ENCODE data around the gene DPP6.

Gene DPP6

DNA sequence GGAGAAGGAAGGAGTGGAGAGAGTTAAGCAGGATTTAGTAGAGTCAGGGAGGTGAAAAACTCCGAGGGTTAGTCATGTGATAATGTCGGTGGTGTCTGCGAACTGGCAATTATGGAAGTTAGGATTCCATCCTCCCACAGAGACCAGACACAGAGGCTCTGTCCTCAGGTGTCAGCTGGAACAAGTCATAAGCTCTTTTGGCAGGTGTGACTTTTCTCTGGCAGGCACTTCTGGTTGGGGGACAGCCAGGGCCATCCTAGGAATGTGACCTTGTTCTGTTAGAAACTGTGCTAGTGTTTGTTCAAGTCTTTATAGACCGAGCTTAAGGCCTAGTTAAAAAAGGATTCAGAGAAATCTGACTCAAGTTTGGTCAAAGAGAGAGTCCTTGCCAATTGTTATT, 371.0 kb downstream of the DPP6 start:
- no peak for DNase-seq

DNA sequence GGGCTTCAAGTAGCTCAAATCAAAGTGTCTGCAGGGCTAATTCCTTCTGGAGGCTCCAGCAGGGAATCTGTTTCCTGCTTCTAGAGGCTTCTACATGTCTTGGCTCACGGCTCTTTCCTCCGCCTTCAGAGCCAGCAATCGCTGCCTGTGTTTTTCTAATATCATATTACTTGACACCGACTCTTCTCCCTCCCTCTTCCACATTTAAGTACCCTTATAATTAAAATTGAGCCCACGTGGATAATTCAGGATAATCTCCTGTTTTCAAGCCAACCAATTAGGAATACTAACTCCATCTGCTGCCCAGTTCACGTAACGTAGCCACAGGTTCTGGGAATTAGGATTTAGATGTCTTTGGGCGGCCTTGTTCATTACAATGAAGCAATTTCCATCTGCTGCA, 372.2 kb downstream of the DPP6 start:
- DNase-seq = no peak

DNA sequence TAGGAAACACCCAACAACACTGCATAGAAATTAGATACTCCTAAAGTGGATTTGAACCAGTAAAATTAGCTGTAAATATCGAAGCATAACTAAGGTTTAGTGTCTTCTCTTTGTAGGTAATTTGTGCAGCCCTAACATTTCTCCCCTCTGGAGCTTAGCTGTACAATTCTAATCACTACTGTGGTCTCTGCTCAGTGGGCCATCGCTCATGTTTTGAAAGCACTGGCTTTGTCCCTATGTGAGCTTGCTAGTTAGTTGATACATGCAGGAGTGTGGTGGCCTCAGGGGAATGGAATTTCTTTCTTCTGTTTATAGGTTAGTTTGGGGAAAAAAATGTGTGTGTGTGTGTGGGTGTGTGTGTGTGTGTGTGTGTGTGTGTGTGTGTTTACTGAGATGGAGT, 373.1 kb downstream of the DPP6 start:
- DNase-seq = no peak

DNA sequence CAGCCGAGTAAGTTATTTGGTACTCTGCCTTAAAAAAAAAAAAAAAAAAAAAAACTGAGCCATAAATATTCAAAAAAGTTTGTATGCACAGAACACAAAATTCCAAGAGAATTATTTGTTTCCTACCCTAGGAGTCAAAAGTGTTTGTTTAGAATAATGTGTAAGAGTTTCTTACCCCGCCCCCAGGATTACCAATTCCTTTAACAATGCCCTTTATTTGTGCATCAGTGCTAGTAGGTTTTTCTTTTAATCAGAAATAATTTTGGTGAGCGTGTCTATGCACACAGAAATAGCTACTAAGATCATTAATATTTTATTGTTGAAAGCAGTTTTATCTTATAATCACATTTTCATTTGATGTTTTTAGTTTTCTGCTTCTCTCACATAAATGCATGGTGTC, 374.6 kb downstream of the DPP6 start:
- no peak for DNase-seq

DNA sequence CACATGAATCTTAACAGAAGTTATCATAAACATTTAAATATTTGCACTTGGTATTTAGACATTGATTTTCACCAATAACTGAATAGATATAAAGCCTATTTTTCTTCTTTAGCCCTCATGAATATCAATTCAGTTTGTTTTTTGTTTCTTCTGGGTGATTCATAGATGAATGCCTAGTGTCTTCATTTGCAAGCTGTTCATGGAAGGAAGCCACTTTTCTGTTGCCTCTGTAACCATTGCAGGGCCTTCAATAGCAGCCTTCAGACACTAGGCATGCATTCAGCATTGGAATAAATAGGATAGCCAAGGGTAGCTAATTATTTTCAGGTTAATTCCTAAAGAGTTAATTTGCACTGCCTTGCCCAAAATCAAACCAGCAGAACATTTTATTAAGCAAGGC, 375.3 kb downstream of the DPP6 start:
- no peak for DNase-seq

DNA sequence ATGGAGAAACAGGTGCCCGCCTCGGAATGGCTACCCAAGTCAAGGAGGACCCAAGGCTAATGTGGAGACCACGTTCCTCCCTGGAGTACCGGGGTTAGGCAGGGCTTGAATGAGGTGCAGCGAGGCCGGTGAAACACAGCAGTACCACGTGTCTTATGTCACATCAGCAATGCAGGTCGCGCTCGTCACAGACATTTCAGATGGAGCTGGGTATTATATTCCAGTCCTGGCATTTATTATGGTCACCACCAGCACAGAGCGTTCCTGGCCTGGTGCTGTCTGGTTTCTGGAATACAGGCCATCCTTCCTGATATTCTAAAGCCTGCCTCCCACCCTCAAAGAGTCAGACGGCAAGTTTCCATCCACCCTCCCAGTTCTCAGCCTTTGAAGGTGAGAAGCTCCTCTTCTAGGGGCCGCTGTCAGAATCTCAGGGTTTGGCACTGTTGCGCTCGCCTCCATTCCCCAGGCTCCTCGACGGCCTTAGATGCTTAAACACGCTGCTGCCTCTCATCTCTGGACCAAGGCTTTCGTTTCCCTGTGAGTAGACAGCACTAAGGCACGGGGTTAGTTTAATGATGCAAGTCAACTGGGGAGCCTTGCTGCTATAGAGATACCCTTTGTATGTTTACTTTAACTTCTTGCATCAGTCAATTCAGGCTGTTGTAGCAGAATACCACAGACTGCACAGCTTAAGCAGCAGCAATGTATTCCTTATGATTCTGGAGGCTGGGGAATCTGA, 377.6 kb downstream of the DPP6 start:
- DNase-seq = no peak

DNA sequence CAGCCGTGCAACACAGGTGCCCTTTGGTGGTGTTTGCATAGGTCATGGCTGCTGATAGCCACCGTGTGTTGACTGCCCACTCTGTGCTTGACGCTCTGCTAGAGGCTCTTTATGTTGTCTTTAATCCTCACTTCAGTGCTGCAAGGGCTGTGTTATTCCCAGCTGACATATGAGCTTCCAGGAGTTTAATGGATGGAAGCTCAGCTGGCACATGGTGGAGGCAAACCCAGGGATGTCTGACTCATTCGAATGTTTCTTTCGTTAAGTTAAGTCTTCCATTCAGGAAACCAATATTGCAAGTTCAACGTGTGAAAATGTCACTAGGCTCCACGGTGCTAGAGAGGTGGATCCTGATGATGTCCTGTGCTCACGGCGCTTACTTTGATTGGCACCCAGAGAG, 378.4 kb downstream of the DPP6 start:
- DNase-seq = no peak

DNA sequence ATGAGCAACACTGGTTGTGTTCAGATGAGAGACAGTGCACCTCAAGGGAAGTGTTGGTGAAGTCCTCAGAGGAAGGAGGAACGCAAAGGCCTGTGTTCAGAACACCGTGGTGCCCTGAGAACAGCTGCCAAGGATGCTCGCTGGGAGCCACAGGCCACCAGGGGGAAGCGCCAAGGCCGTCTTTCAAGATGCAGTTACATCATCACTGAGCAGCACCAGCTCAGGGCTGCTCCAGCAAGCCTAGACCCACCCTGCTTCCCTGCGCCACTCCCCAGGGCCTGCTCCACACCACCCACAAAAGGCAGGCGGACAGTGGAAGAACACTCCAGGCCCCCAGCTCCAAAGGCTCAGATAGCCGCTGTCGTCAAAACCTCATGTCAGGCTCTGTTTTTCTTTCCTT, 378.8 kb downstream of the DPP6 start:
- no peak for DNase-seq

DNA sequence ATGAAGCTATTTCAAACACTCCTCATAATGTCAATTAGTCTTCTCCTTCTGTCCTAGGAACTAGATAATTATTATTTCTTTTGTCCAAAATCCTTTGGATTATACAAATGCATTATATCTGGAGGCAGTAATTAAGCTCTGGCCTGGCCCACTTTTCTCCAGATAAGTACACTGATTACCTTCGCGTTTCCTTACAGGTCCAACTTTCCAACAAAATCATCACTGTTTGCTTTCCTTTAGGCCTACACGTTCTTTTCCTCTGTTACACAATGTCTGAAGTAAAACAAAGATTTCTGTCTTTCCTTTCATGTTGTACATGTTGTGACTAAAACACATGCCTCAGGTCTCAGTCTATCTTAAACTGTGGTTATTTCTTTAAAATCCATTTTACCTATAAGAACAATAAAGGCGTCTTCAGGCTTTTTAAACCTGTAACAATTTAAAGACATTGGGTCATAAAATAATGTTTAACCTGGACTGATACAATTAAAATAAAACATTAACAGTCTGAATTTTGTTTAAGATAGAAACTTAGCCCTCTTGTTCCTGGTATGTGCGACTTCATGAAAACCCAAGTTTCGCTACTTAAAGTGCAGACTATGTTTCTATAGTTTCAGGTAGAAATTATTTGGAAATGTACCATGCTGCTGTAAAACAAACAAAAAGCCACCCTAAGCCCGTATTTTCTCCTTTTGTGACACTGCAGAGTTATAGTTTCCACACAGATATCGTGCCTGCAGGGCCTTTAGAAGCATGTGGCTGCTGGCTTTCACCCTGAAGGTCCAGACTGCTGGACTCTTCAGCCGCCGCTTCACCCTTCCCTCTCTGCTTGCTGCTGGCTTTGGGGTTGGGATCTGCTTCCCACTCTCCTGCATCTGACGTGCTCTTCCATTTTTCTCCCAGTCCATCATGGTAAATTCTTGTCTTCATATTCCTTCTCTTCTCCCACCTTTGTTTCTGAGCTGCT, 381.7 kb downstream of the DPP6 start:
- DNase-seq = no peak

DNA sequence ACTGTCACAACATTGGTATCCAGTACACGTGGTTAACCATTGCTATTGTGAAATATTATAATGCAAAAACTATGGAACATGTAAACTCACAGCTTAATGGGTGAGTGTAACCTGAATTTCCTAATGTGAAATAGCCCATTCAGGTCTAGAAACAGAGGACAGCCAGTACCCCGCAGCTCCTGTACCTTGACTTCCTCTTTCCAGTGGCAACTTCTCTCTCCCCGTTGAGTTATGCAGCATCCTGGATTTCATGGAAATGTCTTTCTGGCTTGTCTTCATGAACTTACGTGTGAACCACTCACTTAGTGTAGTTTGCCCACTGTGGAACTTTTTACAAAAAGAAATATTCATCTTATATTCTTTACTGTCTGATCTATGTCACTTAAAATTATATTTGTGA, 384.4 kb downstream of the DPP6 start:
- no peak for DNase-seq

DNA sequence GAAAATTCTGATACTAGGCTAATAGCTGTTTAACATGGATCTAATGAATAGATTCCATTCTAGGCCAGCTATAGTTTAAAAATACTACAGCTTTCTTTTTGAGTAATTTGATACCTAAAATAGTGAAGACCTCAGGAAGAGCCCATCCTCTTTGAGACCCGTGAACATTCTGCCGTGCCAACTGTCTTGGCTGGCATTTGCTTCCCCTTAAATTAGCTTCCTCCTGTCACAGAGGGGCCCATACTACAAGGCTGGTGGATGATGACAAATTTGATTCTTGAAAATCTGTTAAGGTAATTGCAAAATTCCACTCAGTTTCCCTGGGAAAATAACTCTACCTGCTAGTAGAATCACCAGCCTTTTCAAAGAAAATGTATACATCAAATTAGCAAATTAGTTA, 385.0 kb downstream of the DPP6 start:
- no peak for DNase-seq

DNA sequence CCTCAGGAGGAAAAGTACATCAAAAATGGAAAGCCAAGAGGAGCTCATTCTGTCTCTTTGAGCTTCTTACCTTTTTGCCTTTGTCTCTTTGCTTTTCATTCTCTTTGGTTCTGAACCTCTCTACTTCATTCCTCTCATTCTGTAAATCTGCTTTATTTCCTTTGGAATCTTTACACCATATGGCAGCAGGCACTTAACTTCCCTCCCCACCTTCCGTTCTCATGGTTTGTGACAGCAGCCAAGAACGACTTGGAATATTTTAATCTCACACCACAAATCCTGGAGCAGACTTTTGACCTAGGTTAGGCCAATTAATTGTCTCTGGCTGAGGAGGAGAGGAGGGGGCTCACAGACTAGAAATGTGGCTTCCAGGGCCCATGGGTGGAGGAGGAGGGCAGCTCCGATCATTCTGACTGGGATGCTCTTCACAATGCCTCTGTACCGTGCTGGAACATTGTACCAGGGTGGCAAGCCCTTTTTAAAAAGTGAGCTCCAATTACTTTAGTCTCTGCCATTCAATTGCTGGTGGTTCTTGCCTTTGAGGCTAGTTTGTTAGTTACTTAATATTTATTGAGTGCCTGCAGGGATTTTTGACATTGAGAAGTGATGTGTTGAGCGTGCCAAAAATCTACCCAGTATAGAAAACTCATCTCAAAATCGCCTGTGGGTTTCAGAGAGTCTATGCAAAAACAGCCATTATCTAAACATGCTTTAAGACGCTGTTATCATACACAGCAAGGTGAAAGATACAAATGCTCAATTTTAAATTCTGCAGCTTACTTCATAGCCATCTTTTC, 386.6 kb downstream of the DPP6 start:
- DNase-seq = no peak

DNA sequence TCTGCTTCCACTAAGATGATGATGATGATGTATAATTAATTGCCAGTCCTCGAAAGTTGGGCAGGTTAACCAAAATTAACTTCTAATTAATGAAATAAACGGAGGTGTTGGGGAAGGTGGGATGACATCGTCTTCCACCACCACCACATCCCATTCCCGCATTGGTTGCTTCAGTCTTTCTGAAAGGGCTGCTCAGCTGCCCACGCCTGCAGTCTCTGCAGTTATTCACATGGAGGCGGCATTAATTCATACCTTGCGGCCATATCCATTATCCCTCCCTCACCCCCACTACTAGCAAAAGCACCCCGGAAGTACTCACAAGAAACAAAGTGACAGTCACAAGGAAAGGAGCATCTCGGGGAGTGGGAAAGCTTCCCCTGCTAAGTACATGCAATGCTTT, 387.9 kb downstream of the DPP6 start:
- DNase-seq = no peak

DNA sequence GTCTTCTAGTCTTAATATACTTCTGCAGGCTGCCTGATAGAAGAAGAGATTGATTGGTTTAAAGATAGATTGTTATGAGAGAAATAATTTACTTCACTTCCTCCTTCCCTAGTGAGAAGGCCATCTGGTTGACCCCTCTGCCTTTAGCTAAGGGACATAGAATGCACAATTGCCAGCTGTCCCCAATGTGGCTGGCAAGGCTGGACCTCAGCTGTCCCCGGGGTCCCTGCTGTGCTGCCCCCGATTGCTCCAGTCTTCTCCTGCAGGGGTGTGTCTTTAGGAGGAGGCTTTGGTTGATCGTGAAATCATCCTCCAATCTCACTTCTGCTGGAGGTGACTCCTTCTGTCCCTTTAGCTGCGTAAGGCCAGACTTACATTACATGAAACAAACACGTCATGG, 388.5 kb downstream of the DPP6 start:
- DNase-seq = no peak

DNA sequence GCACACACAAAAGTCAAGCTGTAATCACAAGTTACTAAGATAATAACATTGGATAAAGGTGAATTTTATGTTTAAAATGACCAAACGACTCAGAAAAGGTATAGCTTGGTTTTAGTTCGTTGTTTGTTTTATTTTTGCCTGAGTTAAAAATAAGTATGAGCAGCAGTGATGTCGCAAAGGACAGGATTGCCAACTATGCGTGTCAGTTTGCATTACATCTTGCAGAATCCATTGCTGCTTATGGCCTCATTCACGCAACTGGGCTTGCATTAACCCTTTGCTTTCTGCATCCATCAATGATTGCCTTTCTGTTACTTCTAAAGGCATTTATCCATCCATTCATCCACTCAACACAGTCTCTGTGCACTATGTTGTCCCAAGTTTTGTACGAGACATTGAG, 389.6 kb downstream of the DPP6 start:
- DNase-seq = no peak

DNA sequence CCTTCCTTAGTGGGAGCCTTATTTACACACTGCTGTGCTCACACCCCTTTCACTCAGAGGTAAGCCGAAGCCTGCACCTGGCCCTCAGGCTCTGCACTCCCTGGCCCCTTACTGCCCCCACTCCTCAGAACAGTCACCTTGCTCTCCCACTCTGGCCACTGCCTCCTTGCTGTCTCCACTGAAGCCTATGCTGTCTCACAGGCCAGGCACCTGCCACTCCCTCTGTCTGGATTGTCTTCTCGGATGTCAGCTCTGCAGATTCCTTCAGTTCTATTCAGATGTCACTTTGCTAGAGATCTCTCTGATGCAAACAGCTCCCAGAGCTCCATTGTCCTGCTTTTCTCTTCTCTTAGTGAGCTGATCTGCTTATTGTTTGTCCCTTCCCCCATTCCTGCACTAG, 390.7 kb downstream of the DPP6 start:
- no peak for DNase-seq

DNA sequence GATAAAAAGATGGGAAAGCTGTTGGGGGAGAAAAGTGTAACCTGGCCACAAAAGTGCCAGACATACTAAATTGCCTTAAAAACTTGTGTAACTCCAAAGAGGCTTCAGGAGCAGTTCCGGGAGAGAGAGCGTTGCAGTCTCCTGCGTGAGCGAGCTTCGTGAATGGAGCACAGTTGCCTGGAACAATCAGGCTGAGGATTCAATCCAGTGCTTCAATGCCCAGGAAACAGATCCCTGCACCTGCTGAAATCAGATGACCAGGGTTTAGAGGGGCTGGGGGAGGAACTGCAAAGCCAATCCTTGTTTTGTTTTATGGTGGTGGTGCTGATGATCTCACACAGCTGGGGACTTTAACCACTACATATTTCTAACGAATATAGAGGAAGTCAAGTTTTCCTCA, 398.3 kb downstream of the DPP6 start:
- no peak for DNase-seq

DNA sequence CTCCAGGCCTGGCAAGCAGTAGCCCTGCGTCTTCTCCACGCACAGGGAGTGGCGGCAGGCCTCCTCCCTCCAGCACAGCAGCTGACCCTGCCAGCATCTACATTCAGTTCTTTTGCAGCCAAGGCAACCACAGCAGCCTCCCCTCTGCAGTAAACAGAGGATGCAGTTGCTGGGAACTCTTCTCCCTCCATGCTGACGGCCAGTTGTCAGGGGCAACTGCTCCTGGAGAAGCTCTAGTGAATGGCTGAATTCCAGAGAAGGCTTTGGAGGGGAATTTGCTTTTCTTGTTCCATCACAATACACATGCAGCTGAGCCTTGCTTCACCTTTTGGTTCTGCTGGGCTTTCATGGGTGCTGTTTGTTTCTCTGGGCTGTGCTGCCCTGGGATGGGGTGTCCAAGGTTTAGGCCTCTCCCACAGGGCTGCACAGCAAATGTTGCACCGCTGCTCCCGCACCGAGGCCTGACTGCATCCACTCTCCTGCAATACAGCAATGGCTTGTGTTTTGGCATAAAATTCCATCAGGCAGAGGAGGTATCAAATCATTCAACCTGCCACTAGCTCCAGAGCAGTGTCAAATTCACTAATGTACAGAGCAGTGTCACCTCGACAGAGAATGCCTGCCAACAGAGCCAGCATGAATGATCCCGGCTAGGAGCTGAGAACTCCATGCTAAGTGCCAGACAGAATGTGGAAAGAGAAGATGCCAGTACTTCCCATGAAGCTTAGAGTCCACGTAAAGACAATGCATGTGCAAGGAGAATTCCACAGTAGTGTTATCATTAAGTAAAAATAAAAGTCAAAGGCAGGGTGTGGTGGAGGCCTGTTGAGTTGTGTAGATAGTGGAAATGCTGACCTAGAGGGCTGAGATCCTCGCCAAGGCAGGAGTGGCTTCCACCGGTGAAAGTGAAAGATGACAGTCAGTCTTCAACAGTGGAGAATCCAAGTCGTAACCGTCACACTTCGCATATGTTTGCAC, 399.6 kb downstream of the DPP6 start:
- no peak for DNase-seq

DNA sequence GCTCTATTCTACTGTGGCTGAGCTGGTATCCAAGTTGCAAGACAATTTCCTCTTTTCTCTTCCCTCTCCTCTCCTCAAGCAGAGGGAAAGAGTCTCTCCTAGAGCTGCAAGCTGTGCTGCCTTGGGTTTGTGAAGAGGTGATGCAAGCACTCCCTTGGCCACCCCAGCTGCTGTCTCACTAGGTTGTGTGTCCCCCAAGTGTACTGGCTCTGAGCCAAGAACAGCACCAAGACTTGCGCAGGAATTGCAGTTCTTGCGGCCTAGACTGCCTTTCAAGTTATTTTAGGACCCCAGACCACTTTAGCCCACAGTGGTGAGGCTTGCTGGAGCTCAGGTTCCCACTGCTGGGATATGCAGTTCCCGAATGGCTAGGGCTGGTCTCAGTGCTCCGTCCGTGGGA, 411.6 kb downstream of the DPP6 start:
- no peak for DNase-seq

DNA sequence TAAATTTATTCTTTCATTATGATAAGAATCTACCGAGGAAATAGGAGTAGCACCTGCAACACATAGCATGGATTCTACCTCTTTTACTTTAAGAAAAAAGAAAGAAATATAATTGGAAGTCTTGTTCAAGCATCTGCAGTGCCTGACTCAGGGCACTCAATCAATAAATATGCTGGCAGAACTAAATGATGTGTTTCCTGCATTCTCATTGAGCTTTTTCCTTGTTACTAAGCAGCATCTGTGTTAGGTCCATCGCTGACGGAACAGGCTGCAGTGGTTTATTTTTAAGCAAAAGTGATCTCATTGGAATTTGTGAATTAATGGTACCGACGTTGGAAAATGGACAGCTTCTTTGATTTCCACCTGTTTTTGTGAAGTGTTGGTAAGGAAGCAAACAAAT, 417.5 kb downstream of the DPP6 start:
- DNase-seq = no peak

DNA sequence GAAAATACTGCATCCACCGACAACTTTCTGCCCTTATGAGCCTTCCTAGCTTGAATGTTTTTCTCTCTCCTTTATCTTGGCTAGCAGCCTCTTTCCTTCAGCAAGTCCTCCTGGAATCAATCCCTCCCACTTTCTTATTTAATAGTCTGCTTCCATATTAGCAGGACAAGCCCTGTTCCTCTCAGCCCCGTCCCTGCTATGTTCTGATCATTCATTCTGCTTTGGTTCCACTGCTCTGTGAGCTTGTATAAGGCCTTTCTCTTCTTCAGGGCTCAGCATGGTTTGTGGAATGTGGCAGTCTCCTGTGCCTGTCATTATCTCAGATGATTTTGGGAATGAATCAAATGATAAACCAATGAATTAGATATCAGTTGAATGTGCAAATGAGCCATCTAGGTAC, 420.1 kb downstream of the DPP6 start:
- DNase-seq = no peak

DNA sequence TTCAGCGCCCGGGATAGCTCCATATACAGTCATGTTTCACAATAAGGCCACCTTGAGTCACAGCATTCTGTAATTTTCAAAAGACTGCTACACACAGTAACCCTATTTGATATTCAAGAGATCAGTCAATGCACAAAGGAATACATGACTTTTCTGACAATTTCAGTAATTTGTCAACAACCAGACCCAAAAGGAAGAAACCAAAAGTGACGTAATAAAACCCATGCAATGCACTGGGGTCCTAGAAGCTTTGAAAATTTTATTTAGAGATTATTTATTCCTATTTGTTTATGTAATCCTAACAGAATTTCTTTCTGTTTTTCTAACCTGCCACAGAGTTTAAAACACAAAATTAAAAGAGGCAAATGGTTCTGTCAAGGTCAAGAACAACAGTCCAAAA, 421.2 kb downstream of the DPP6 start:
- DNase-seq = no peak

Data from stimulated activated CD4-positive, alpha-beta T cell treated with anti-CD3 and anti-CD28 coated beads, Interleukin-4, amount 100 ng/mL, for 4 hours (primary cell).